Loucy (cell line): ENCODE results near the gene LSM7.

ENCODE experiments used
- CTCF ChIP-seq: fragments of 200-600 bp; sonication (generic); conservative IDR thresholded peaks from 2 replicates; pipeline ENCODE4 v1.5.1; 2014; ENCODE audit warnings: mild to moderate bottlenecking, antibody characterized with exemption, low read length
- EZH2phosphoT487 ChIP-seq: fragments of 200-600 bp; IDR thresholded peaks from 2 replicates; pipeline ENCODE4 v1.6.1; 2018; ENCODE audit warnings: antibody characterized with exemption, mild to moderate bottlenecking, moderate library complexity, borderline replicate concordance

- TF ChIP-seq CTCF (no peak), EZH2phosphoT487 (no peak)
Measured at GRCh38 chr19:2319551-2319950, 8.8 kb downstream of the LSM7 start.
